ENCODE measurements around the gene UNC45A. TPM values are rescaled to one million over a fixed set of nuclear protein-coding genes. Genes with fewer than 3 reads are reported as not detected.
A peak's percentile ranks its signal among the peaks of the same experiment; 100 is the strongest.

Gene UNC45A
- total RNA-seq, 2 experiments from 2014 or later: 46.1 to 68.0 TPM

GRCh38 chr15:90892498-90893174, 42.4 kb upstream of the UNC45A start:
- H3K4me3 ChIP-seq (ENCODE audit: low read depth, low read length, poor library complexity, severe bottlenecking): peak overlapping the region; percentile 74
- H4K20me1 ChIP-seq (ENCODE audit: insufficient read depth, low read length): no peaks in the 10 kb centered on the region
- ChIA-PET CTCF (ENCODE audit: unreplicated experiment) (interaction anchor here (0.6 to 1.2 kb wide), 3 partner anchors 38 to 243 kb away, joined by 3 to 5 read pairs (median 3); no protein-coding TSS in a partner anchor), POLR2A (interaction anchor here (0.7 kb wide), 2 partner anchors 38 to 44 kb away, joined by 3 read pairs; no protein-coding TSS in a partner anchor)
- H2AFZ ChIP-seq (ENCODE audit: low read length): no peak overlapping the region
- peaks cover 17% of the 10 kb centered on the region for H3K4me1 ChIP-seq (ENCODE audit: insufficient read depth, low read length, poor library complexity, severe bottlenecking)
- H3K36me3 ChIP-seq (ENCODE audit: insufficient read depth, low read length): peaks cover 4% of the 10 kb centered on the region; the same call in 1 of the 2 replicates
- H3K27ac ChIP-seq (ENCODE audit: low read depth, low read length, poor library complexity, severe bottlenecking): no peak overlapping the region
- intact Hi-C loops (cut with micrococcal nuclease; ENCODE audit: unreplicated experiment): no loop called here
- no peaks in the 10 kb centered on the region for H3K9me2 ChIP-seq (ENCODE audit: insufficient read depth, low read length)
- H3K79me2 ChIP-seq (ENCODE audit: insufficient read depth, low read depth, low read length): no peaks in the 10 kb centered on the region
- BruUV-seq (replicated peaks): no TSS peak
- TF ChIP-seq CTCF (conservative IDR thresholded peaks at IDR 0.05; ENCODE audit: low read length) (no peak), EZH2phosphoT487 (IDR thresholded peaks at IDR 0.05; ENCODE audit: borderline replicate concordance, low read depth, low read length) (no peak)
- DNase-seq (ENCODE audit: low spot score): no peak
- peak overlapping the region; percentile 68; the same call in 1 of the 2 replicates for H3K4me2 ChIP-seq (ENCODE audit: low read length)
- H3K9me3 ChIP-seq (ENCODE audit: low read length): no peaks in the 10 kb centered on the region

GRCh38 chr15:90893175-90894090, 41.7 kb upstream of the UNC45A start:
- Histone ChIP-seq H3K4me2 (ENCODE audit: low read length) (peak overlapping the region; percentile 68), H2AFZ (ENCODE audit: low read length) (peak overlapping the region; percentile 11; the same call in 1 of the 2 replicates), H3K27ac (ENCODE audit: low read depth, low read length, poor library complexity, severe bottlenecking) (no peak overlapping the region), H3K36me3 (ENCODE audit: insufficient read depth, low read length) (peaks cover 4% of the 10 kb centered on the region; the same call in 1 of the 2 replicates), H3K9me2 (ENCODE audit: insufficient read depth, low read length) (no peaks in the 10 kb centered on the region), H4K20me1 (ENCODE audit: insufficient read depth, low read length) (no peaks in the 10 kb centered on the region), H3K9me3 (ENCODE audit: low read length) (no peaks in the 10 kb centered on the region), H3K79me2 (ENCODE audit: insufficient read depth, low read depth, low read length) (no peaks in the 10 kb centered on the region), H3K4me1 (ENCODE audit: insufficient read depth, low read length, poor library complexity, severe bottlenecking) (peaks cover 22% of the 10 kb centered on the region), H3K4me3 (ENCODE audit: low read depth, low read length, poor library complexity, severe bottlenecking) (peak overlapping the region; percentile 74)
- TF ChIP-seq EZH2phosphoT487 (IDR thresholded peaks at IDR 0.05; ENCODE audit: borderline replicate concordance, low read depth, low read length): no peak
- TF ChIP-seq CTCF (conservative IDR thresholded peaks at IDR 0.05; ENCODE audit: low read length): peak; percentile 80
- ChIA-PET CTCF (ENCODE audit: unreplicated experiment) (interaction anchor here (0.6 to 1.2 kb wide), 3 partner anchors 38 to 244 kb away, joined by 3 to 5 read pairs (median 3); no protein-coding TSS in a partner anchor), POLR2A (interaction anchor here (0.7 kb wide), 2 partner anchors 37 to 44 kb away, joined by 3 read pairs; no protein-coding TSS in a partner anchor)
- peak; percentile 83 for DNase-seq (ENCODE audit: low spot score)
- BruUV-seq (replicated peaks): no TSS peak
- intact Hi-C loops (cut with micrococcal nuclease; ENCODE audit: unreplicated experiment): no loop called here
